ENCODE results near the gene ATXN1.

The ATXN1 gene

DNA sequence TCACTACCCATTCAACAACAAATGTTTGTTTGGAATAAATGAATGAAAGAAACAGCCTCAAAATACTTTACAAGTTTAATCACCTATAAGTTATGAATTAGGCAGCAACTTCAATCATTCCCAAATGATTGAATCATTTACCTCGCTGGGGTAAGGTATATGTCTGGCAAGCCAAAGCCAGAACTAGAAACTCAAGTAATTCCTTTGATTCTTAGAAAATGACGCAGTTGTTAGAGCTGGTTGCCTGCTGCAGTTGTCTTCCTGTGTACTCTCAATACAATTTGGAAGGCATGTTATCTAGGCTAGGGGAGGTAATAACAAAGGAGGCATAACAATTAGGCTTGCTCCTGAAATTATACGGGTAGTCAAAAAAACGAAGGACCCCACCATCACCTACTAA, 160.6 kb downstream of the ATXN1 start:
- no peak for DNase-seq

DNA sequence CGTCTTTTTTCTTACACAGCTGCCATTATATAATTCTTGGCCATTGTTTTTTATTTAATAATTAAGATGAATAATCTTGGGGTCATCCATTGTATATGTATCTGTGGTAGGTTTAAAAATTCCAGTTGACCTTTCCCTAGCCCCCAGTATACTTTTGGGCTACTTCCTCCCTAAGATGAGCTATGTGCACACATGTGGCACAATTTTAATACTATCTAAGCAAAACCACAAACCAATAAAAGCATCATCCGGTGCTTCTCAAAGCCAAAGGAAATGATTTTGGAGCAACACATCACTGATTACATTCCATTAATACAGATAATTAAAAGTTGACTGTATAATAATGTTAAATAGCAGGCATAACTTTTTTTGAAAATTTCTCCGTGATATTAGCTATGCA, 161.2 kb downstream of the ATXN1 start:
- no peak for DNase-seq

DNA sequence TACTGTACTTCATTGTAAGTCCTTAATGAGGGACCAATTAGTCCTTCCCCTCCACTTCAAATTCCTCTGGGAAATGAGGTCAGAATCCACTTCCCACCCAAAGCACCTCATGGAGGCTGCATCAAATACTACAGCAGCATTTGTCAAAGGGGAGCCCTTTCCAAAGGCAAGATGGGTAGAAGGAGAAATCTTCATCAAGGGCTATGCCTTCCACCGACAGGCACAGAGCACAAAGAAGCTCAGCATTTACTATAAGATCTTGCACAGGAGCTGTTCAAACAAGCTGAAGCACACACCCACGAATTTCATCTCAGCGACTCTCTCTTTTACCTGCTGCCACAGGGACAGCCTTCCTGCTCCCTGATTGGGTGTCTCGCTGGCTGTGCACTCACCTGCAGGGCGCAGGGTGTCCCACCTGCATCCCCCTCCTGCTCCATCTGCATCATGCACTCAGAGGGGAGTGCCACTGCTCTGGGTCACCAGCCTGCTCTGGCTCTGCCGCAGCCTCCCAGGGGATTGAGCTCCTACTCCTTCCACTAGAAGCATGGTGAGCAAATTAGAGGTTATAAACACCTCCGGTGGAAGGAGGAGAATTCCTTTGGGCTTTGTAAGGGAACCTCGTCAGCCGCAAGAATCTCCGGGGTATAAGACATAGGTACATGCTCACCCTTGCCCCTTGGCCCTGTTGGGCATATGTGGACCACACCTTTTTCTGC, 164.5 kb downstream of the ATXN1 start:
- no peak for DNase-seq

DNA sequence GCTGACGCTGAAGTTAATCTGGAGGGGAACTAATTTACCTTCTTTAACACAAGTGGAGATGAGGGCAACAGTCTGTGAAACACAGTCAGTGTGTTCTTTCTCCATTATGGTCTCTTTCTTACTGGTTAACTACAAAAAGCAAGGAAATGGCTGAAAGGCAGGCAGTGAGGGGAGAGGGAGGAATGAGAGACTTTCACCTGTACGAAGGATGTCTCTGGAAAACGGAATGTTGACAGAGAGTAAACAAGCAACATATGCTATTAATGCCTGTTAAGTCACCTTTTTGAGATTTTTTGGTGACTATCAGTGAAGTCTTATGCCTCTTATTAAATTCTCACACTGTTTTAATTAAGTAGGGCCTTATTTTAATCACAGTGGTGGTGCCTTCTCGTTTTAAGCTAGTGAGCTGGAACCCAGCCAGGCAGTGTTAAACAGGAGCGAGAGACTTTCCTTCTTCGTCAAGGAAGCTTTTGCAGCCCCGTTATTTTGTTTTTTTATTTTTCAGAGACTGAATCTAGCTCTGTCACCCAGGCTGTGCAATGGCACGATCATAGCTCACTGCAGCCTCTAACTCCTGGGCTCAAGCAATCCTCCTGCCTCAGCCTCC, 165.6 kb downstream of the ATXN1 start:
- no peak for DNase-seq

DNA sequence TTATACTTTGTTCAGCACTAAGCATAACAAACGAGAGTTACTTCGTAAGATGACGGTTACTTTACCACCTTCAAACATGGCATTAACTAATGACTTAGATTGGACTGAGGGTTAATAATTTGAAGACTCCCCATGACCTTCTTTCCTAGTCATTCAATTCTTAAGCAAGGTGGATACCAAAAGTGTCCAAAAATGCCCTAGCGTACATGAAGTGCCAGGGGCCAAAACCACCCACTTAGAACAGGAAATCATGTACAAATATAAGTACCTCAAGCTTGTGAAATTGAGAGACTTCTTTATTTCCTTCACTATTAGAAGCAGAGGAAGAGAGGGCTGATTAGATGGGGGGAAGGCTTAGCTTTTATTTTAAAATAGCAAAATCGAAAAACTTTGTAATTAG, 166.4 kb downstream of the ATXN1 start:
- no peak for DNase-seq

DNA sequence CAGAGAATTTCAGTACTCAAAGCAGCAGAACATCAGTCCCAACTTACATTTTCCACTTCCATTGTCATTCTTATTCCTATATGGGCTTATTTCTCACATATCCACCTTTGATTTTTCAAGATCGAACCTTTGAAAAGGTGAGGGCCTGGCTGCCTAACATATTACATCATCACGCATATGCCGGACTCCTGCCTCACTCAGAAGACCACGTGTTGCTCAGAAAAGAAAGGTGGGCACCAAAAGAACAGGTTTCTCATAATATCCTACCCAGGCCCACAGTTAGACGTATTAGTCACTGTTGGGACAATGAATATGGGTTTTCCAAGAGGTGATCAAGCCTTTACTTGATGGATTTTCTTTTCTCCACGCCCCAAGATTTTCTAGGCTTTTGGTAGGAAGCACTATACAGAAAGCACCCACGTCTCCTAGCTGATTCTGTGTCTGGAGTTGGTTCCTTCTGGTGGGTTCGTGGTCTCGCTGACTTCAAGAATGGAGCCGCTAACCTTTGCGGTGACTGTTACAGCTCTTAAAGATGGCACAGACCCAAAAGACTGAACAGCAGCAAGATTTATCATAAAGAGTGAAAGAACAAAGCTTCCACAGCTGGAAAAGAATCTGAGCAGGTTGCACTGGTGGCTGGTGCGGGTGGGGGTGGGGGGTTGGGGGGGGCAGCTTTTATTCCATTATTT, 168.9 kb downstream of the ATXN1 start:
- DNase-seq: no peak

DNA sequence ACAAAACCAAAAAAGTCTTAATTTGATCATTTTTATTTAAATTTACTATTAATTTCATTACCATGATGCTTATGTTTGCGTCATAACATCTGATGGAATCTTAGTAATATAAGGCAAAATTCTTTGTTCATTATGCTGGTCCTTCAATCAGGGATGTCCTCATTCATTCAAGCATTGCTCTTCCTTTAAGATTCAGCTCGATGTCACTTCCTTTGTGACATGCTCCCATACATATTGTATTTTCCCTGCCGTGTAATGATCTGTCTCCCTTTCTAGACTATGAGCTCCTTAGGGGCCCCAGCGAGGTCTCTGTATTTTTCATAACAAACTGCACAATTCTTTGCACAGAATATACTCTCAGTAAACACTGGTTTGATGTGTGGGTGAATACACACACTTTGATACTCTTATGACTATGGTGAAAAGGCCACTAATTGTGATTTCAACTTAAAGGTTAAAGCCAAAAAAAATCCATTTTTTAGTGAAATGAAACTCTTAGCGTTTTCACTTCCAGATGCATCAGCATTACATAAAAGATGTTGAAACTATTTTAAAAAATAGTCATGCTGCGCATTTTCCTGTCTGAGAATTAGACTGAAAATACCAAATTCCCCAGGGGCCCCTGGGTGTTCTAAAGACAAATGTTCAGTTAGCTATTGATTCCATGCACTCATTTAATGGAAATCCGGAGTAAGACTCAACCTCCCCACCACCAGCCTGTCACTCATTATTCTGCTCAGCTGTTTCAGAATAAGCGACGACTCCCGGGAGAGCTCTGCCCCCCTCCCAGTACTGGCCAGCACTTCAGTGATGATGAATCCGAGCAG, 169.7 kb downstream of the ATXN1 start:
- DNase-seq: peak; percentile 48

DNA sequence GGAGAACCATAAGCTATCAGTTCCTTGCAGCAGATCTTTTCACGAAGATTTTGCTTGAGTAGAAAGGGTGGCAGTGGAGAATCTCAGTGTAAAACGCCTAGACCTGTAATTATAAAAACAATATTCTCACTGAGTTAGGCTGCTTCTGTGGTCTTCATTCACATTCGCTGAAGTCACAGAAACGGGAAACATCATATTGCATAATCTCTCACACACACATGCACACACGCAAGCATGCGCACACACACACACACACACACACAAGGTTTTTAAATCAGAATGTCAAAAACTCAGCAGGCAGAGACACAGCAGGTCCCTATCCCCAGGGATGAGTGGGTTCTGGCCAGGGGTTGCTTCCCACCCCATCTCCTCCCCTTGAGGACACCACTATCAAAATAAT, 175.5 kb downstream of the ATXN1 start:
- DNase-seq: no peak

DNA sequence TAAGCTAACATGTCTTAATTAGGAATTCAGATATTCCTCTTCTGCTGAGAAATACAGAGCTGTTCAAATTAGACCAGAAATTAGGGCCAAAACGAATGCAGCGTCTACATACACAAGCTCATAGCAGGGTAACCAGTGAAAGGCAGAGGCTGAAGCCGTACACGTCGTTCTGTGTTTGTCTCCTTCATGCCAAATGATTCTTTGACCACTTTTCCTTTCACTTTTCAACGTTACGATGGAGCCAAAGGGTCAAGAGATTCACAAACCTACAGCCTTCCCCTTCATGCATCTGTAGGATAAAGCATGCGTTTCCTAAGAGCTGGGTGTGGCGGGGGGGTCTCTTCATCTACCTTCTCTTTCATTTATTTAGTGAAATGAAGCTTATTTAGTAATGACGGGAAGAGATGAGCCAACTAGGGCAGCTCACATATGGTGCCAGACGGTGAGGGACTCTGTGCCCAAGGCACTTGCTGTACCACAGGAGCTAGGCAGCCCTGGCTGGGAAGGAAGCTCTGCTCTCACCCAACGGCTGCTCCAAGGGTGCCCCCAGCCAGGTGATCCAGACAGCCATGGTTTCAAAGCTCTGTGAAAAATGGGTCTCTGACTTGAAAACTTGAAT, 178.0 kb downstream of the ATXN1 start:
- no peak for DNase-seq

DNA sequence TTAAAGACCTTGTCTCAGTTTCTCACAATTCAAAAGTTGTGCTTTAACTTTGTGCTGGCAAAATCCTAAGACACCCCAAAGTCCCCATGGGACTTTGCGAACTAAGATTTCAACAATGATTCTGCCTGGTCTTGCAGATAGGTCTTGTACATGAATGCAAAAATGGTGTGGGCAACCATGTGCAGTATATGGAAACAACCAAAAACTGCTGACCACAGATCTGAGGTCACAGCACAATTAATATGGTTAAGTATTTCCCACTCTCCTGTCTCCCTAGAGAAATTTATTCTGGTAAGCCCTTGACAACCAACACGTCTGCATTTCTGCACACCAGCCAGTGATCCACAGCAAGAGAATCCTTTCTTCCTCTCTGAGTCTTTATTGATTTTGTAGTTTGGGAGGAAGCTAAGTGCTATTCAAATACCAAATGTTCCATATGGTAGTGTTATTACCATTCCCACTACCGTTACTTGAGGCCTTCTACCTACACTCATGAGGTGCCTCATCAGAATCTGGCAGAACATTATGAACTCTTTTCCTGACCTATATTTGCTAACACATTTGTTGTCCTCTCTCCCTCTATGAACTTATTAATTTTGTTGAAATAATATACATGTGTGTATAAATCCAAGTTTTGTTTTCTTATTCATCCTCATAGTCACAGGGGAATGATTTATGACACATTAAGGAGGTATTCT, 178.7 kb downstream of the ATXN1 start:
- no peak for DNase-seq

DNA sequence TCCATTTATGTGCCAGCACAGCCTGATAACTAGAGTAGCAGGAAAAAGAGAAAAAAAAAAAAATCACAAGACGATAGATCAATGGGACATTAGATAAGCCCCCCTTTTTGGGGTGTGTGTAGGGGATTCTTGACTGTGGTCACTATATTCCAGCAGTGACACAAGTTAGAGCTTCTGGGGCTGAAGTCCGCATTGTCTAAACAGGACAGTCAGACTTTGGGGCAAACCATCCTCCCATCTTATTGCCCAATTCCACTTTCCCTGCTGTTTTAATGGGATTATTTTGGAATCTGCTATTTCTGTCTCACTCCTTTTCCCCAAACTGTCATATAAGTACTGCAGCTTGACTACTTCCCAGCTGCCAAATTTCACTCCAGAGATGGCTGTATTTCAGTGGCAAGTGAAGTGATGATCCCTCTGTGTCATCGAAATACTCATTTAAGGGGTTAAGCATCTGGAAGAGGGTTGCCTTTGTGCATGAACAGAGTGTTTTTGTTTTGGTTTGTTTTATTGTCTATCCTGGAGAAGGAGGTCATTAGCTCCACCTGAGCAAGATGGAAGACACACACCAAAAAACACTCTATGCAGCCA, 182.5 kb downstream of the ATXN1 start:
- DNase-seq: no peak

DNA sequence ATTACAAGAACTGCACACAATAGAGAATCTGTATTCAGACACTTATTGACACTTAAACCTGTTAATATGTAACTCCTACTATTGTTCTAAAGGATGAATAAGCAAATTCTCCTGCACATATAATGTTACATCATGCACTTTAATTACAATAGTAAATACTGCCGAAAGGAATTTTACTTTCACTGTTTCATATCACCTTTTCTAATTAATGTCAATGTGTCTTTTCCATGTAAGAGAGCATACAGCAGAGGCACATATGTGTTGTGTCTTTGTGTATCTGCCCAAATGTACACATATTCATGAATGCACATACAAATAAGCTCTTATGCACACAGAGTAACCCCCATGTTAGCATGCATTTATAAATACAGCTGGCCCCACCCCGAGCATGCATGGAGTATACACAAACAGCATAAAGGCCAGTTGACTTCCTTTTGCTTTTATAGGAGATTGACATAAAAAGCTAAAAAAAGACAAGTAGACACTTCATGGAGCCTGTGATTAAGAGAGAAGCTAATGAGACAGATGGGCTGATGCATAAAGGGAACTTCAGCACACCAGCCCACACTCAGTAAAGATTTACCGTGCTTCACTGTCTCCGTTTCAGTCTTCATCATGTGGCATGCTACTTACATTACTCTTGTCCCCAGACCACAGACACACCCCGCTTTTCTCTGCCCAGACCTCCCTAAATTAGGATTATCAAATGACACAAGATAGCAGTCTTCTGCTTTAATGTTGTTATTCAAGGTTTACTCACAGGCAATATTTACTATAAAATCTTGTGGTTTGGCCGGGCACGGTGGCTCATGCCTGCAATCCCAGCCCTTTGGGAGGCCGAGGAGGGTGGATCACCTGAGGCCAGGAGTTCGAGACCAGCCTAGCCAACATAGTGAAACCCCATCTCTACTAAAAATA, 184.6 kb downstream of the ATXN1 start:
- no peak for DNase-seq

DNA sequence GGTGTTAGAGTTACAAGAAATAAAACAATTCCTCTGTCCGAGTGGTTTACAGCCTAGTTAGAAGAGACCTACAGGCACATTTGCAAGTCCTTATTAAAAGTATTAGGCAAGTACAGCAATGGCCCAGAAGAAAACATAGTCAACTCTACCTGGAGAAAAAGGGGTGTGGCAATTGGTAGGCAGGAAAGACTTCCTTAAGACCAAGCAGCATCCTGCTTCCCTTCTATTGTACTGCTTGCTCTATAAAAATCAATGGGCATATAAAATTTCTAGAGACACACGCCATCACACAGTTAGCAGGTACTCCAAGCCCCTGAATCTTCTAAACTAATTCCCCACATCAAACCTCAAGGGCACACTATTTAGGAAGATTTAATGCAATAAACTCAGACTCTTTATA, 185.6 kb downstream of the ATXN1 start:
- DNase-seq: no peak

DNA sequence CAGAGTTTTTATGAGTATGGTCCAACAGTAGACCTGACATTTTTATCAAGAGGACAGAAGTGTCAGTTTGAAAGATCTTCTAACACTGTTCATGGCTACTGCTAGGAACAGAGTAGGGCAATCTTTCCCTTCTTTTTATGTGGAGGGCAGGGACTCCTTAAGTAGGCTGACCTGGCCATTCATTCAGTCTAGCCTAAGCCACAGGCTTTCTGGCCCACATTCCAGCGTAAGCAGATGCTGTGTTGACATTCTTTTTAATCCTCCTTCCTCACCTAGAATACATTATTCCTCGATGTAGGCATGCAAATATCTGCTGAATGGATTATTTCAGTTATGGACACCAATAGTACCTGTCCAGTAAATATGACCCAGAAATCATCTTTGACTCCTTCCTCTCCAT, 188.3 kb downstream of the ATXN1 start:
- no peak for DNase-seq

DNA sequence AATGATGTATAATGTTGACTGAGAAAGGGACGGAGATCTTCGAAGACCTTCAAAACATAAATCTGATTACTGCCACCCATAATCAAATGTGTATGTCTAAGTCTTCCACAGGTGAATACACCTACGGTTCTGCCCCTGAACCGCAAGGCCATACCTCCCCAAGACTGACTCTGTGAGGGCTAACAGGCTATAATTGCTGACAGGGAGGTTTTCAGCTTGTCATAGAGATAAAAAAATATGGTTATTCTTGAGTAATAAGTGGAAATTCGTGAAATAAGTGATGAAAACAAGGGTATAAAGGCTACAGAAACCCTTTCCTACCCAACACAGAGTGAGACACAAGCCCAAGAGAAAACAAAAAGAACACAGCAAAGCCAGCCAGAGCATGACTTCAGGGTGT, 188.9 kb downstream of the ATXN1 start:
- DNase-seq: no peak

DNA sequence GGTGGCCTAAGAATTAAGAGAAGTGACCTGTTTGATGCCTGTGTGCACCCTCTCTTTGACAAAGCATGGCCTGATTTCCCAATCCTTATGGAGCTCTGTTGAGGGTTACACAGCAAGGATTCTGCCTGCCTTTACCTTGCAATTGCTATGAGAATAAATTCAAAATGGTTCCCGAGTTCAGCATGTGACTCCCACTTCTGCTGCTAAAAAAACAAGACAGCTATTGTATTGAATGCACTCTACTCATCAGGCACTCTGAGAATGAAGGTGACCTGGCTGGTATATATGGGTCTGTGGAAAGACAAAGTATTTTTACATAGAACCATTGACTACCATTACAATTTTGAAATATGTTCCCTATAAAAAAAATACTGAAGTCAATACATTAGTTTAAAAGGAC, 190.3 kb downstream of the ATXN1 start:
- DNase-seq: no peak

DNA sequence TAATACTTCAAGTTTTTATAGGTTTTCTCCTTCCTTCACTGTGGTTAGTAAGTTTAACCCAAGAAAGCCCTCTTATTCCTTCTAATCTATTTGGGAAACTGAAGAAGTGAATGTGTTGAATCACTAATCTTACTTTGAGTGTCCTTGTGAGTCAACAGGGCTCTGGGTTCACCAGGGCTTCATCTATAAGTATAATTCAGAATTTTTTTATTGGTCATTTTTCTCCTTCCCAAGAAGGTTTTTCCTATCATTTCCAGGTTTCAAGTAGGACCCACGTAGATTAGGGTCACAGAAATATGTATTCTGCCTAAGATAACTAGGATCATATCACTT, 191.1 kb downstream of the ATXN1 start:
- DNase-seq: no peak

DNA sequence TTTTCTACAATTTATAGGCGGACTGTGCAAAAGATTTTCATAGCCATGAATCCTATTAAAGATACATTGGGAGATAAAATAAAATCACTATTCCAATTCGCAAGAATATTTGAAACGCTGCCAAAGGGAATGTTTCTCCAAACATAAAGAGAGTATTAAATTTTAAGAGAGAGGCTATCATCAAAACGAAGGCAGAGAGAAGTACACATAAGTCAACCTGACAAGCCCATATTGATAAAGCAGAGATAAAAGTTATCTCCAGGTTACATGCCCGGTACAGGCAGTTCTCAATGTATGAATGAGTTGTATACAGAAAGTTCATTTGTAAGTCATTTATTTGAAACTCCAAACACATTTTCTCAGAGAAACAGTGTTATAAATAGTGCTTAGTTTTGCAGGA, 193.1 kb downstream of the ATXN1 start:
- DNase-seq: no peak

DNA sequence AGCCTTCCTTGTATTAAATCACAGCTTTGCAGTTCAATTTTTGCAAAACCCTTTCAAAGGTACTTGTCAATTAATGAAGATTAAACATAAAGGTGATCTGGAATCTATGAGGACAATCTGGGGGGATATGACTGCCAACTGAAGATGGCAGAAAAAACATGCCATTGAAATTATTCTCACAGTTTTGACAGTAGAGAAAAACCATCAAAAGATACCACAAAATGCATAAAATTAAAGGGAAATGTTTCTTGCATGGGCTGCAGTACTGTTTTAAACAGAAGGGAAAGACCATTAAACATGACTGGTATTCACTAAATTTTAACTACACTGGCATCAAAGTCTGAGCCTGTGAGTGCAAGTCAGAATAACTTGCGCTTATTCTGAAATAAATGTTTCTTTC, 194.2 kb downstream of the ATXN1 start:
- DNase-seq: no peak

DNA sequence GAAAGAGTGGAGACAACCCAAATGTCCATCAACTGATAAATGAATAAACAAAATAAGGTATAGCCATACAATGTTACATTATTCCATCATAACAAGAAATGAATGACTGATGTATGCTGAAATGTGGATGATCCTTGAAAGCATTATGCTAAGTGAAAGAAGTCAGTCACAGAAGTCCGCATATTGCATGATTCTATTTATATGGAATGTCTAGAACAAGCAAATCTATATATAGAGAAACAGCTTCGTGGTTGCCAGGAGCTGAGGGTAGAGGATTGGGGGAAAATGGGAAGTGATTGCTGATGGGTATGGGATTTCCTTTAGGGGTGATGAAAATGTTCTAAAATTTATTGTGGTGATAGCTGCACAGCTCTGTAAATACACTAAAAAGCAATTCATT, 196.8 kb downstream of the ATXN1 start:
- DNase-seq: no peak

DNA sequence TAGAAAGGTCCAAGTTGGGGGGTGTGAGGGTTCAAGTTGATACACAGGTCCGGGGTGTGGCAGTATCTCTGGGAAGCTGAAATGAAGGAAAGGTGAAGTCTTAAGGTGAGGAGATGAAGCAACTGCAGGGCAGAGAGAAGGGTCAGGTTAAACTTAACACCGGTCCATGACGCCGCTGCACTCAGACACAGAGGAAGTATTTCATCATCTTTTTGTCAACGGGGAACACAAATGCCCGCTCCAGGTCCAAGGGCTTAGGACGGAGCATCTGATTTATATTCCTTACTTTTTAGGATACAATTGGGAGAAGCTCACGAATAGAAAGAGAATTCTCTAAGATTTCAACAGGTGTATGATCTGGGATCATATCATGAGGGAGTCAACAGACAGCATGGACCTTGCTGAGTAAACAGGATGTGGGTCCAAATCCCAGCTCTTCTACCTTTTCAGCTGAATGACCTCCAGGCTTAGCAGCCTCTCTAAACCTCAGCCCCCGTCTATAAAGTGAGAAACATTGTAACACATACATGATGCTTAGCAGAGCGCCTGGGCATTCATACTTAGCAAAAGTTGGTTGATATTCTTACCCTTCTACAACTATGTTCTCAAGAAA, 197.5 kb downstream of the ATXN1 start:
- DNase-seq: no peak

Data from stimulated activated CD8-positive, alpha-beta memory T cell treated with anti-CD3 and anti-CD28 coated beads, Interleukin-4, amount 100 ng/mL, for 48 hours (primary cell).